GM12878 (cell line): Measurements from ENCODE around the gene PARP6. TPM values are rescaled to one million over a fixed set of nuclear protein-coding genes. Genes with fewer than 3 reads are reported as not detected.

Source experiments
- ATAC-seq: fragments of 200-7000 bp; cut with Tn5 transposase; 3 replicates; pipeline ENCODE4 v1.9.1; 2020; ENCODE audit warnings: mild to moderate bottlenecking, moderate library complexity
- BruUV-seq: library from RNA; stranded (reverse); fragments of 400-500 nt; replicated peaks from 2 replicates; lab custom pipeline; 2021; lab: Mats Ljungman, UMichigan
- CTCF ChIA-PET: fragments of 300-600 bp; sonication (Branson Sonifier 250); formaldehyde crosslinking; extraction: SDS; loops from one replicate; lab custom pipeline; 2021; ENCODE audit warnings: inconsistent platforms; lab: Yijun Ruan, JAX
- POLR2A ChIA-PET: fragments of 350-600 bp; formaldehyde crosslinking; extraction: SDS; loops from one replicate; lab custom pipeline; 2021; ENCODE audit warnings: inconsistent platforms; lab: Charles Lee
- RAD21 ChIA-PET: fragments of 300-600 bp; sonication (Branson Sonifier 250); formaldehyde crosslinking; loops from one replicate; lab custom pipeline; 2023; ENCODE audit warnings: antibody characterized with exemption; ENCODE audit not compliant: unreplicated experiment; lab: Charles Lee
- SMC1A ChIA-PET: fragments of 300-600 bp; sonication (Branson Sonifier 250); formaldehyde crosslinking; loops from one replicate; lab custom pipeline; 2023; ENCODE audit not compliant: unreplicated experiment, uncharacterized antibody; lab: Charles Lee
- DNase-seq: peaks from one replicate; pipeline ENCODE4 v3.0.0-alpha.2; 2011; ENCODE audit warnings: low read depth, low spot score
- FAIRE-seq: peaks from 3 replicates; lab custom pipeline; 2011; peaks lifted over from hg19 to GRCh38; lab: Jason Lieb, UNC
- H2AFZ ChIP-seq: 2 replicates; pipeline ENCODE4 v1.6.0; 2011; ENCODE audit warnings: low read depth, low read length, control low read depth; ENCODE audit not compliant: control insufficient read depth
- H3K27ac ChIP-seq: 2 replicates; pipeline ENCODE4 v1.5.1; 2011; ENCODE audit warnings: control low read depth; ENCODE audit not compliant: control insufficient read depth, insufficient read depth
- H3K27me3 ChIP-seq, 2 experiments: replicated peaks in 1 of 2; 2 replicates each; pipeline versions ENCODE4 v1.6.0 to v1.6.1; 2011; ENCODE audit warnings: low read length in 1 of 2; ENCODE audit not compliant: control insufficient read depth in 2 of 2, insufficient read depth in 2 of 2
- H3K36me3 ChIP-seq, 2 experiments: 2 replicates each; pipeline ENCODE4 v1.5.1; 2011; ENCODE audit warnings: low read length in 1 of 2; ENCODE audit not compliant: control insufficient read depth in 2 of 2, insufficient read depth in 2 of 2
- H3K4me1 ChIP-seq: 2 replicates; pipeline ENCODE4 v1.6.1; 2011; ENCODE audit warnings: mild to moderate bottlenecking, low read length, moderate library complexity, mixed read lengths; ENCODE audit not compliant: control insufficient read depth, insufficient read depth
- H3K4me2 ChIP-seq: 2 replicates; pipeline ENCODE4 v1.6.0; 2011; ENCODE audit warnings: control low read depth; ENCODE audit not compliant: control insufficient read depth, insufficient read depth
- H3K4me3 ChIP-seq: fragments of 200-600 bp; sonication (generic); 2 replicates; pipeline ENCODE4 v1.5.1; 2016
- H3K79me2 ChIP-seq: 2 replicates; pipeline ENCODE4 v1.6.0; 2011; ENCODE audit warnings: low read length; ENCODE audit not compliant: control insufficient read depth, insufficient read depth
- H3K9ac ChIP-seq: 2 replicates; pipeline ENCODE4 v1.8.0; 2011; ENCODE audit warnings: low read length, control low read depth, mixed read lengths; ENCODE audit not compliant: control insufficient read depth, insufficient read depth
- H3K9me3 ChIP-seq: replicated peaks from 3 replicates; pipeline ENCODE4 v1.5.1; 2011; ENCODE audit warnings: mild to moderate bottlenecking, low read length; ENCODE audit not compliant: control insufficient read depth, insufficient read depth
- H4K20me1 ChIP-seq: 2 replicates; pipeline ENCODE4 v1.6.0; 2011; ENCODE audit not compliant: control insufficient read depth, insufficient read depth
- BMI1 ChIP-seq: fragments of 450-650 bp; IDR thresholded peaks from 2 replicates; pipeline ENCODE4 v1.6.1; 2016; ENCODE audit warnings: mild to moderate bottlenecking, moderate library complexity, borderline replicate concordance
- CBX5 ChIP-seq: sonication (generic); IDR thresholded peaks from 2 replicates; pipeline ENCODE4 v1.6.1; 2016; ENCODE audit warnings: low read depth, moderate library complexity, mild to moderate bottlenecking, inconsistent platforms
- KDM1A ChIP-seq: fragments of 200-600 bp; sonication (generic); IDR thresholded peaks from 2 replicates; pipeline ENCODE4 v1.6.1; 2016; ENCODE audit warnings: borderline replicate concordance
- NFIC ChIP-seq: IDR thresholded peaks from 2 replicates; pipeline ENCODE4 v1.6.1; 2012; ENCODE audit warnings: low read depth, mild to moderate bottlenecking, inconsistent platforms, low read length, moderate library complexity
- POLR2AphosphoS2 ChIP-seq: IDR thresholded peaks from 2 replicates; pipeline ENCODE4 v1.6.1; 2011; ENCODE audit warnings: low read depth, mild to moderate bottlenecking, low read length, improper control_type of control experiment, moderate library complexity
- PRDM15 ChIP-seq: fragments of 450-650 bp; formaldehyde crosslinking; IDR thresholded peaks from 2 replicates; pipeline ENCODE4 v1.4.0; 2020; ENCODE audit warnings: mild to moderate bottlenecking, moderate library complexity
- TCF12 ChIP-seq: IDR thresholded peaks from 2 replicates; pipeline ENCODE4 v1.6.1; 2011; ENCODE audit warnings: low read depth, mild to moderate bottlenecking, low read length
- WGBS: methylation state at CpG from one replicate; pipeline ENCODE4 v1.1.6; 2016; ENCODE audit warnings: low lambda C conversion rate; ENCODE audit not compliant: insufficient replicate concordance, insufficient coverage; ENCODE audit errors: missing lambda C conversion rate; 5-methylcytosine and 5-hydroxymethylcytosine counted together
- in situ Hi-C: fragments of 300-500 bp; cut with MboI; formaldehyde crosslinking; loops from 9 replicates; pipeline ENCODE4 v1.14.3; 2018; ENCODE audit warnings: mixed read lengths
- intact Hi-C: fragments of 100-400 bp; cut with micrococcal nuclease; formaldehyde crosslinking; loops from one replicate; pipeline ENCODE4 v1.14.2; 2022; ENCODE audit not compliant: unreplicated experiment
- polyA plus RNA-seq, 11 experiments: library from polyadenylated mRNA; depleted of rRNA in 4 of 11; unstranded in 6 of 11; stranded (reverse) in 5 of 11; fragments of >200 nt; fragmentation: Nextera tagmentation in 4 of 11; fragmentation: Illumina TruSeq in 1 of 11; extraction: Ambion mirVana in 4 of 11; extraction: Trizol in 1 of 11; gene quantifications; 1 replicate in 1 of 11; 2 replicates in 10 of 11; pipeline versions ENCODE4 v1.2.1 to v1.2.3, GENCODE V29; 2011 to 2016; ENCODE audit warnings: inconsistent platforms in 2 of 11, missing spikeins in 2 of 11, low read depth in 1 of 11
- total RNA-seq, 4 experiments: library from RNA; depleted of rRNA in 3 of 4; stranded (reverse); fragments of >200 nt in 3 of 4; fragmentation: Illumina TruSeq in 1 of 4; extraction: Trizol in 1 of 4; gene quantifications; 2 replicates each; pipeline versions ENCODE4 v1.2.1 to v1.2.3, GENCODE V29; 2013 to 2021

Gene PARP6
- total and polyA plus RNA-seq, 10 of the 15 experiments (the other 5 are each of a cell fraction or from before 2014, with no cell fraction given), result 14.3 to 73.5 (median 26.9) TPM

GRCh38 chr15:72306211-72306785 is 33.9 kb upstream of the PARP6 start (continued):
- TF ChIP-seq PRDM15 (no peak), NFIC (no peak), KDM1A (peak; percentile 93; the same call in 1 of the 2 replicates), BMI1 (peak; percentile 94), CBX5 (no peak)

DNA sequence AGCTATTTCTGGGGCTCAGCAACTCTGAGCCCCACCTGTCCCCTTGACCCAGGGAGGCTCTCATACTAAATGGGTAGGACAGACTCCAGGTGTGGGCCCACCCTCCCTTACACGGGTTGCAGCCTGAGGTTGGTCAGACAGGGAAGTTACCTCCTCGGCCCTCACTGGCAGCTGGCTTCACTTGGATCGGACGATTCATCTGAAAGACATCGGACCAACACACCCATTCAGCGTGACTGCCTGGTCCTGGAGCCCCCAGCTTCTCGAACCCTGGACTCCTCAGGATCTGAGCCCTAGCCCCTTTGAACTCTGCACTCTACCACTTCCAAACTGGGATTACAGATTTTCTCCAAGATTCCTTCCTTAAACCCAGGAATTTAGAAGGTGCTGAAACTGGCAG is 32.2 kb upstream of the PARP6 start:
- intact Hi-C loops, result no loop called here
- ChIA-PET RAD21 (no interaction called here), CTCF (interaction anchor here (0.7 to 1.6 kb wide), 2 partner anchors 8 to 10 kb away, joined by 4 read pairs; no protein-coding TSS in a partner anchor), SMC1A (no interaction called here), POLR2A (no interaction called here)
- Histone ChIP-seq H3K9ac (no peak overlapping the region), H2AFZ (no peak overlapping the region), H3K36me3 (no peaks in the 10 kb centered on the region), H4K20me1 (no peaks in the 10 kb centered on the region), H3K4me1 (no peaks in the 10 kb centered on the region), H3K27ac (no peak overlapping the region), H3K4me2 (no peak overlapping the region), H3K79me2 (no peaks in the 10 kb centered on the region), H3K4me3 (no peak overlapping the region)
- 66% methylated on average over 7 of the region's 7 CpGs for WGBS
- no peak for FAIRE-seq
- DNase-seq, result no peak
- no TSS peak for BruUV-seq
- no peak for TF ChIP-seq TCF12
- TF ChIP-seq POLR2AphosphoS2, result no peak
- TF ChIP-seq, all 136 proteins: peak for 0
- no peak for ATAC-seq
- Histone ChIP-seq H3K27me3 (no peaks in the 10 kb centered on the region), H3K9me3 (no peaks in the 10 kb centered on the region)
- in situ Hi-C loops, result no loop called here
